HEK293 (cell line): Measurements from ENCODE around the gene NPEPL1.

Source experiments
- CTCF ChIA-PET: fragments of 350-600 bp; formaldehyde crosslinking; extraction: SDS; loops from one replicate; lab custom pipeline; 2021; ENCODE audit warnings: antibody characterized with exemption; lab: Yijun Ruan, JAX
- POLR2A ChIA-PET: fragments of 300-600 bp; formaldehyde crosslinking; extraction: SDS; loops from one replicate; lab custom pipeline; 2020; ENCODE audit warnings: antibody characterized with exemption, inconsistent platforms; lab: Yijun Ruan, JAX
- H3K27ac ChIP-seq: fragments of 200-500 bp; sonication (Bioruptor generic); 2 replicates; pipeline ENCODE4 v1.5.1; 2014; ENCODE audit warnings: low read depth, low read length, control low read depth, inconsistent platforms; ENCODE audit errors: extremely low read depth
- H3K36me3 ChIP-seq, 2 experiments: fragments of 200-500 bp in 1 of 2; sonication (Bioruptor generic) in 1 of 2; 1 replicate in 1 of 2; 2 replicates in 1 of 2; pipeline ENCODE4 v1.5.1; 2014 to 2017; ENCODE audit warnings: inconsistent platforms in 2 of 2, low read length in 2 of 2; ENCODE audit not compliant: control insufficient read depth in 2 of 2, insufficient read depth in 1 of 2
- H3K4me1 ChIP-seq: fragments of 200-500 bp; sonication (Bioruptor generic); 2 replicates; pipeline ENCODE4 v1.5.1; 2014; ENCODE audit warnings: mild to moderate bottlenecking, low read length, inconsistent platforms; ENCODE audit not compliant: control insufficient read depth, insufficient read depth
- H3K4me3 ChIP-seq: 2 replicates; pipeline ENCODE4 v1.5.1; 2011; ENCODE audit warnings: low read depth, mild to moderate bottlenecking, control low read depth, low read length, moderate library complexity
- H3K9me3 ChIP-seq: fragments of 200-500 bp; sonication (Bioruptor generic); 2 replicates; pipeline ENCODE4 v1.5.1; 2014; ENCODE audit warnings: low read depth, low read length, inconsistent platforms; ENCODE audit not compliant: control insufficient read depth, insufficient read depth
- EGR2 ChIP-seq: fragments of 450-650 bp; formaldehyde crosslinking; IDR thresholded peaks from 2 replicates; pipeline ENCODE4 v1.5.1; 2016; ENCODE audit warnings: low read depth, missing biosample characterization, missing genetic modification characterization
- FEZF1 ChIP-seq: fragments of 450-650 bp; formaldehyde crosslinking; IDR thresholded peaks from 2 replicates; pipeline ENCODE4 v1.5.1; 2016; ENCODE audit warnings: missing biosample characterization, missing genetic modification characterization
- GLIS2 ChIP-seq: fragments of 450-650 bp; formaldehyde crosslinking; IDR thresholded peaks from 2 replicates; pipeline ENCODE4 v1.5.1; 2016; ENCODE audit warnings: missing biosample characterization, missing genetic modification characterization
- SP2 ChIP-seq: fragments of 450-650 bp; formaldehyde crosslinking; IDR thresholded peaks from 2 replicates; pipeline ENCODE4 v1.5.1; 2016; ENCODE audit warnings: missing biosample characterization, missing genetic modification characterization
- SP7 ChIP-seq: fragments of 450-650 bp; formaldehyde crosslinking; IDR thresholded peaks from 2 replicates; pipeline ENCODE4 v1.5.1; 2016; ENCODE audit warnings: missing biosample characterization, missing genetic modification characterization
- ZBTB6 ChIP-seq: fragments of 450-650 bp; formaldehyde crosslinking; IDR thresholded peaks from 2 replicates; pipeline ENCODE4 v1.5.1; 2017; ENCODE audit warnings: missing biosample characterization, missing genetic modification characterization
- ZFHX2 ChIP-seq: fragments of 450-650 bp; formaldehyde crosslinking; conservative IDR thresholded peaks from 2 replicates; pipeline ENCODE4 v1.5.1; 2016; ENCODE audit warnings: missing biosample characterization, missing genetic modification characterization
- ZIC2 ChIP-seq: fragments of 450-650 bp; formaldehyde crosslinking; IDR thresholded peaks from 2 replicates; pipeline ENCODE4 v1.5.1; 2016; ENCODE audit warnings: missing biosample characterization, missing genetic modification characterization
- ZNF112 ChIP-seq: fragments of 450-650 bp; formaldehyde crosslinking; IDR thresholded peaks from 2 replicates; pipeline ENCODE4 v1.5.0; 2017; ENCODE audit warnings: missing biosample characterization, missing genetic modification characterization
- ZNF138 ChIP-seq: fragments of 450-650 bp; formaldehyde crosslinking; IDR thresholded peaks from 2 replicates; pipeline ENCODE4 v1.5.1; 2016; ENCODE audit warnings: missing biosample characterization, missing genetic modification characterization, borderline replicate concordance
- ZNF202 ChIP-seq: fragments of 450-650 bp; formaldehyde crosslinking; IDR thresholded peaks from 2 replicates; pipeline ENCODE4 v1.5.1; 2016; ENCODE audit warnings: missing biosample characterization, missing genetic modification characterization, borderline replicate concordance
- ZNF221 ChIP-seq: fragments of 450-650 bp; formaldehyde crosslinking; IDR thresholded peaks from 2 replicates; pipeline ENCODE4 v1.5.1; 2017; ENCODE audit warnings: missing biosample characterization, missing genetic modification characterization, borderline replicate concordance
- ZNF223 ChIP-seq: fragments of 450-650 bp; formaldehyde crosslinking; IDR thresholded peaks from 2 replicates; pipeline ENCODE4 v1.5.1; 2016; ENCODE audit warnings: missing biosample characterization, missing genetic modification characterization
- ZNF335 ChIP-seq: fragments of 450-650 bp; formaldehyde crosslinking; conservative IDR thresholded peaks from 2 replicates; pipeline ENCODE4 v1.5.1; 2016; ENCODE audit warnings: missing biosample characterization, missing genetic modification characterization
- ZNF416 ChIP-seq: fragments of 450-650 bp; formaldehyde crosslinking; IDR thresholded peaks from 2 replicates; pipeline ENCODE4 v1.5.1; 2016; ENCODE audit warnings: missing biosample characterization, missing genetic modification characterization
- ZNF549 ChIP-seq: fragments of 450-650 bp; IDR thresholded peaks from 2 replicates; pipeline ENCODE4 v1.5.1; 2018; ENCODE audit warnings: missing biosample characterization, missing genetic modification characterization, mild to moderate bottlenecking, inconsistent platforms, moderate library complexity
- ZNF571 ChIP-seq: fragments of 450-650 bp; formaldehyde crosslinking; IDR thresholded peaks from 2 replicates; pipeline ENCODE4 v1.5.0; 2017; ENCODE audit warnings: missing biosample characterization, missing genetic modification characterization
- ZNF654 ChIP-seq: fragments of 450-650 bp; formaldehyde crosslinking; IDR thresholded peaks from 2 replicates; pipeline ENCODE4 v1.5.1; 2016; ENCODE audit warnings: low read depth, missing biosample characterization, missing genetic modification characterization
- ZNF658 ChIP-seq: fragments of 450-650 bp; formaldehyde crosslinking; IDR thresholded peaks from 2 replicates; pipeline ENCODE4; 2016; ENCODE audit warnings: missing biosample characterization, missing genetic modification characterization
- ZNF704 ChIP-seq: fragments of 450-650 bp; formaldehyde crosslinking; IDR thresholded peaks from 2 replicates; pipeline ENCODE4 v1.5.1; 2016; ENCODE audit warnings: missing biosample characterization, missing genetic modification characterization
- ZNF785 ChIP-seq: fragments of 450-650 bp; formaldehyde crosslinking; IDR thresholded peaks from 2 replicates; pipeline ENCODE4 v1.5.1; 2016; ENCODE audit warnings: missing biosample characterization, missing genetic modification characterization
- ZNF843 ChIP-seq: fragments of 450-650 bp; formaldehyde crosslinking; IDR thresholded peaks from 2 replicates; pipeline ENCODE4 v1.5.1; 2016; ENCODE audit warnings: missing biosample characterization, missing genetic modification characterization
- ZSCAN18 ChIP-seq: fragments of 450-650 bp; formaldehyde crosslinking; IDR thresholded peaks from 2 replicates; pipeline ENCODE4 v1.5.1; 2016; ENCODE audit warnings: missing biosample characterization, missing genetic modification characterization
- TF ChIP-seq, protein P1 (sequence below): fragments of 450-650 bp; formaldehyde crosslinking; IDR thresholded peaks from 2 replicates; pipeline ENCODE4 v1.5.1; 2016; ENCODE audit warnings: missing biosample characterization, missing genetic modification characterization

NPEPL1 gene

DNA sequence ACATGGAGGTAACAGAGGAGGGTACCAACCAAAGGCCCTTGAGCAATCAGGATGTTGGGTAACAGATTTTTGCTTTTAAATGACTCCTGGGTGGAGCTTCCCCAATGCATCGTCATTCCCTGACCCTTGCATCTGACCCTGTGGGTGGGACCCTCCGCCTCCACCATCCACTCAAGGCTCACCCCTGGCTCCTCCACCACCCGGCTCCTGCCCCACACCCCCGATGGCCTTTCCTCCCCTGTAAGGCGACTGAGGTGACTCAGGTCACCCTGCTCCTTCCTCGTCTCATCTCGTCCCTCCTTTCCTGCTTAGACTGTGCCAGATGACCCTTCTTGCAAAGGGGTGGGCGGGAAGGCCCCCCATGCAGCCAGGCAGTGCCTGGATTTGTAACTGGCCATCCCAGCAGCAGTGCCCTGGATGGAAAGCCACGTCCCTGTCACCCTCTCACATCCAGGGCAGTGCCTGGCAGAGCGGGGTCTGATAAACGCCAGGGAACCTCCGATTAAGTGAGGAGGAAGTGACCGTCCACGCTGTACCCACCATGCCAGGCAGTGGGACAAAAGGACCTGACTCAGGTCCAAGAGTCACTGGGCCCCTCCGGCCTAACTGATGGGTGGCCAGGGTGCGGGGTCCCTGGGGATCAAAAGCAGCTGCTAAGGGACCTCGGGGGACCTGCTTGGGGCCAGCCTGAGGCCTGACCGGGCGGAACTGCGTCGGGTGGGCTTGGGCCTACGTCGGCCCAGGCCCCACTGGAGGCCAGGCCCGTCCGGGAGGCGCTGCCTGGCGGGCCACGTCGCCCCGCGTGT lies 624 bp upstream of the NPEPL1 start:
- CTCF ChIA-PET = interaction anchor here (0.5 kb wide), 1 partner anchor 146 kb away, joined by 3 read pairs; no protein-coding TSS in a partner anchor
- POLR2A ChIA-PET = no interaction called here
- Histone ChIP-seq H3K4me1 (no peaks in the 10 kb centered on the region), H3K4me3 (no peak overlapping the region), H3K27ac (no peak overlapping the region), H3K9me3 (no peaks in the 10 kb centered on the region), H3K36me3 (peaks cover 0 to 22% of the 10 kb centered on the region in 2 experiments; a peak in 2 of 3 replicates)
- TF ChIP-seq EGR2 = 0 out of 2 replicates have a peak, but pooled peaks have one; percentile 56
- TF ChIP-seq GLIS2 = peak; percentile 32
- TF ChIP-seq ZFHX2 = peak; percentile 43
- TF ChIP-seq ZNF335 (tag by site-specific recombination) = 0 out of 2 replicates have a peak, but pooled peaks have one; percentile 26
- no peak for TF ChIP-seq ZIC2 (tag by site-specific recombination)
- no peak for TF ChIP-seq ZSCAN18 (tag by site-specific recombination)

DNA sequence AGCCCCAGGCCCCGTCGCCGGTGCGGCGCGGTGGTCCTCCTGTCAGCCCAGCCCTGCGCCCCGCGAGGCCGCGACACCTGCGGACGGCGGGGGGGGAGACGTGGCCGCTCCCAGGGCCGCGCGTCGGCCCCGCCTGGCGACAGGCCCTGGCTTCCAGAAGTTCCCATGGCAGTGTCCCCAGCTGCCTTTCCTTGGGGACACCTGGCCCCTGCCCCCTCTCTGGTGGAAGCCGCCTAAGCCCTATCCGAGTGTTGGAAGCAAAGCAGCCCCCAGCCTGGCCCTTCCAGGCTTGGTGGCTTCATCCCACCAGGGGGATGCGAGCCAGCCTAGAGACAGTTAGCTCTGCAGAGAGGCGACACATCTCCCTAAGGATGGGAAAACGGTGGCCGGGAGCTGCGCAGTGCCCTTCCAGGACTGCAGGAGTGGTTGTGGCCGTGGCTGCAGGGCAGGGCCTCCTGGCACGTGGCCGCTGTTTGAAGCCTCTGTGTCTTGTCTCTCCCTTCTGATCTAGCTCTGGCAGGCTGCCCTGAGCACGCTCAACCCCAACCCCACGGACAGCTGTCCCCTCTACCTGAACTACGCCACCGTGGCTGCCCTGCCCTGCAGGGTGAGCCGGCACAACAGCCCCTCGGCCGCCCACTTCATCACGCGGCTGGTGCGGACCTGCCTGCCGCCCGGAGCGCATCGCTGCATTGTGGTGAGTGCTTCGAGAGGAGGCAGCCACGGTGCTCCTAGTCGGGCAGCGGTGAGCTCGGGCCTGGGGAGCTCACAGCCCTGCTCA lies 816 bp downstream of the NPEPL1 start:
- POLR2A ChIA-PET = no interaction called here
- TF ChIP-seq ZNF416 (no peak), ZNF223 (tag by site-specific recombination) (no peak), SP7 (tag by site-specific recombination) (no peak), ZNF202 (tag by site-specific recombination) (no peak), SP2 (no peak), ZNF221 (tag by site-specific recombination) (no peak), ZNF654 (tag by site-specific recombination) (no peak), ZNF658 (tag by site-specific recombination) (no peak), ZNF138 (tag by site-specific recombination) (no peak), ZNF112 (tag by site-specific recombination) (no peak), ZBTB6 (no peak), ZNF785 (no peak), ZNF571 (no peak), ZNF843 (tag by site-specific recombination) (no peak), ZNF549 (tag by site-specific recombination) (no peak), ZNF704 (tag by site-specific recombination) (no peak), FEZF1 (tag by site-specific recombination) (no peak)
- TF ChIP-seq, protein P1, sequence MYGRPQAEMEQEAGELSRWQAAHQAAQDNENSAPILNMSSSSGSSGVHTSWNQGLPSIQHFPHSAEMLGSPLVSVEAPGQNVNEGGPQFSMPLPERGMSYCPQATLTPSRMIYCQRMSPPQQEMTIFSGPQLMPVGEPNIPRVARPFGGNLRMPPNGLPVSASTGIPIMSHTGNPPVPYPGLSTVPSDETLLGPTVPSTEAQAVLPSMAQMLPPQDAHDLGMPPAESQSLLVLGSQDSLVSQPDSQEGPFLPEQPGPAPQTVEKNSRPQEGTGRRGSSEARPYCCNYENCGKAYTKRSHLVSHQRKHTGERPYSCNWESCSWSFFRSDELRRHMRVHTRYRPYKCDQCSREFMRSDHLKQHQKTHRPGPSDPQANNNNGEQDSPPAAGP = no peak
- no peak overlapping the region for H3K4me3 ChIP-seq
- CTCF ChIA-PET = no interaction called here
- no peak overlapping the region for H3K27ac ChIP-seq
- peaks cover 0 to 31% of the 10 kb centered on the region in 2 experiments; a peak in 2 of 3 replicates for H3K36me3 ChIP-seq
- H3K4me1 ChIP-seq = no peaks in the 10 kb centered on the region
- no peaks in the 10 kb centered on the region for H3K9me3 ChIP-seq
